Activated CD4-positive, alpha-beta T cell treated with anti-CD3 and anti-CD28 coated beads for 1 hour (primary cell): Measurements from ENCODE around the gene MDM4.
A peak's percentile ranks its signal among the peaks of the same experiment; 100 is the strongest.
"Not testable (repeated sequence)": the region's sequence is repeated elsewhere in the genome, so short reads cannot be mapped to it uniquely, and the experiment has no call there.

Experiments
- DNase-seq: peaks from one replicate; pipeline ENCODE4 v3.0.0-alpha.2; 2020

The MDM4 gene

DNA sequence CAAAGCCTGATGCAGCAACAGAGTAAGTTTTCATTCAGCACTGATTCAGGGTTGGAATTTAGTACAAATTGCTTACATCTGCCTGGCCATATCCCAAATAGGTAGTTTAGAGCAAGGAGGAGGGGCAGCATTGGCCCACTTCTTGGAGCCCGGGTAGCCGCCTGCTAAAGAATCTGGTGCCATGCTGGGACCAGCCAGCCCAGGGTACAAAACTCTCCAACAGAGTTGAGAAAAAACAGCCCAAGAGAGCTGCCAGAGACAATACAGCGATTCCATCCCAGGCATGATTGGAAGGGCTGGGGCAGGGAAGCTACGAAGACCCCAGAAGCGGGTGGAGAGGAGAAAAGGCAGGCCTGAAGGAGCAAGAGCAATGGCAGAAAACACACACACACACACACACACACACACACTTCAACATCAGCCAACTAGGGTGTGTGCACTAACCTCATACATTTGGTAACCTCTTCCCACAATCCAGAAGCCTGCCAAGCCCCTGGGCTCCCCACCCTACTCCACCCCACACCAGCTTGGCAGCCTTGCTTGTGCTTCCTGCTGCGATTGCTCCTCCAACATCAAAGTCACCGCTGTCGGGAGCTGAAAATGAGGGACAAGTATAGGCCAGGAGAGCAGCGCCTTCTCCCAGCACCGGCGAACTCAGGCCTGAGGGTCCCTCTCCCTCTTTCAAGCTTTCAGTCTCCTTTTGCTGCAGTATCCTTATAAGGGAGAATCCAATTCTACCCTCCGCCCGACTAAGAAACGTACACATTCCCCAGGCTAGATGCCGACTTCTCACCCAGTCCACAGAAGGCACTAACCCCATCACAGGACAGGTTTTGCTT lies 22.8 kb upstream of the MDM4 start:
- DNase-seq = no peak

DNA sequence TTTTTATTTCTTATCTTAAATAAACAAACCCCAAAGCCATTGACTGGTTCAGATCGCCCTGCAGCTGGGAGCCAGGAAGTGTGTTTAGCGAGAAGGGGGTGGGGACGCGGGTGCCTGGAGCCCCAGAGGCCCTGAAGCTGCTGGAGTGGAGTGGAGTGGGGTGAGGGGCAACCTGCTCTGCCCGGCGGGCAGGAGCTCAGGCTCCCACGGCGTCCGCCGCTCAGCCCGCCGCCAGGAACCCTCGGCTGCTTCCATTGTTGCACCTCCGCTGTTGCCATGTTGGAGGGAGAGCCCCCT lies 22.3 kb upstream of the MDM4 start:
- peak; percentile 16 for DNase-seq

- DNase-seq = peak; percentile 50
These were observed 21.7 kb upstream of the MDM4 start, which contains the start of gene PIK3C2B for GRCh38 chr1:204494281-204495077. Gene PIK3C2B, minus strand, starts transcription at chr1:204494805. Its CDS starts 25,003 bp downstream, at chr1:204469802.

- no peak for DNase-seq
These were observed 21.0 kb upstream of the MDM4 start for GRCh38 chr1:204495078-204495753.

GRCh38 chr1:204495777-204496176 lies 20.4 kb upstream of the MDM4 start:
- no peak for DNase-seq

GRCh38 chr1:204498981-204499380 lies 17.2 kb upstream of the MDM4 start:
- DNase-seq = no peak

DNA sequence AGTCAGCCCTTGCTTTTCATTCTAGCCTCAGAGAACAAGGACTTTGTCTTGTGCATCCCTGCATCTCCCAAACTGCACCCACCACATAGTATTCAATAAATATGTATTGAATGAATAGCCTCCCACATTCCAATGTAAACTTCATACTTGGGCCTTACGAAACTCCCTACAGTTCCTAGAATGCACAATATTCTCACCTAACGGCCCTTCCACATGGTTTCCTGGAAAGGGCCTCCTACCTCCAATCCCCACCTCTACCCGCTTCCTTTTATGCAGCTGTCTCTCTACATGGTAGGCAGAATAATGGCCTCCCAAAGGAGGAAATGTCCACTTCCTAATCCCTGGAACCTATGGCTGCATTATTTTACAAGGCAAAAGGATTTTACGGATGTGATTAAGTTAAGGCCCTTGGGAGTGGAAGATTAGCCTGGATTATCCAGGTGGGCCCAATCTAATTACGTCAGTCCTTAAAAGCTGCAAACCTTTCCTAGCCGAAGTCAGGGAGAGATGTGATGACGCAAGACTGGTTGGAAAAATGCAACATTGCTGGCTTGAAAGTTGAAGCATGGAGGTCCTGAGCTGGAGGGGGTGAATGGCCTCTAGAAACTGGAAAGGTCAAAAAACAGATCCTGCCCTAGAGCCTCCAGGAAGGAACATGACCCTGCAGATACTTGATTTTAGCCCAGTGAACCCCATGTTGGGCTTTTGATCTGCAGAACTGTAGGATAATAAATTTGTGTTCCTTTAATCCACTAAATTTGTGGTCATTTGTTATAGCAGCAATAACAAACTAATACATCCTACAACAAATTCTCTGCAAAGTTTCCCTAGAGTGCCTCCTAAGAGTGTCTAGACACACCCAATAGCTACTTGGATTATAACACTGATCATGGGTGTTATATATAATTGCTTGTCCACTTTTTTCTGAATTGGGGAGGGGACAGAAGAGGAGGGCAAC lies 16.4 kb upstream of the MDM4 start:
- no peak for DNase-seq

DNA sequence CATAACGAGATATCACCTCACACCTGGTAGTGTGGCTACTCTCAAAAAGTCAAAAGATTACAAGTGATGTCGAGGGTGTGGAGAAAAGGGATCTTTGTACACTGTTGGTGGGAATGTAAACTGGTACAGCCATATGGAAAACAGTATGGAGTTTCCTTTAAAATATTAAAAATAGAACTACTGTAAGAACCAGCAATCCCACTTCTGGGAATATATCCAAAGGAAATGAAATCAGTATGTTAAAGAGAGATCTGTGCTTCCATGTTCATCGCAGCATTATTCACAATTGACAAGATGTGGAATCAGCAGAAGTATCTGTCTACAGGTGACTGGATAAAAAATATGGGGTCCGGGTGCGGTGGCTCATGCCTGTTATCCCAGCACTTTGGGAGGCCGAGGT lies 14.0 kb upstream of the MDM4 start:
- DNase-seq = no peak

DNA sequence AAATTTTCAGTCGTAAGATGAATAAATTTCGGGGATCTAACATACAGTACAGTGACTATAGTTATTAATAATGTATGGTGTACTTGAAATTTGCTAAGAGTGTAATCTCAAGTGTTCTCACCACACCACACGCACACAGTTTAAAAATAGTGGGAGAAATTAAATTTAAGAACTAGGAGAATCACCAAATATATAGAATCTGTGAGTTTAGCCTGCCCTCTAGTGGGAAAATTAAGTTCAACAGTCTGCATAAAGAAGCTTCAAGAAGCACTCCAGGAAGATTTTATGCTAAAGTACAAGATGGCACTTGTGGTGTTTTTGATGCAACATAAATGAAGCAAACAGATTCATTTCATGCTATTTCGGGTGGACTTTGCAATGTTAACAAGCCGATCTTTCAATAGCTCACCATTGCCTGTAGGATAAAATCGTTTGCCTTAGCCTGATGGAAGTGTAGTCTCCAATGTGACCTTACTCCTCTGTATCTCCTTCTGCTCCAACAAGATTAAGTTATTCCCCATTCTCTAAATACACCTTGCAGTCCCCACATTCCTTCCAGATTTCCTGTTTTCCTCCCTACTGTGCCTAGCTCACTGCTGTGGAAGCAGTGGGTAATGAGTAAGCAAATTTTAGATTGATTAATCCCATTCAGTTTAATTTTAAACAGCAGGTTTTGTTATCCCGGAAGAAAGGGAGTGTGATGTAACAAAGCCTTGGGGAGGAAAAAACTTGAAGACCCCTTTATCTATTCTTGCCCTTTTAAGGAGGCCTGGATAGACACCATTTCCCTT lies 12.9 kb upstream of the MDM4 start:
- DNase-seq = no peak

DNA sequence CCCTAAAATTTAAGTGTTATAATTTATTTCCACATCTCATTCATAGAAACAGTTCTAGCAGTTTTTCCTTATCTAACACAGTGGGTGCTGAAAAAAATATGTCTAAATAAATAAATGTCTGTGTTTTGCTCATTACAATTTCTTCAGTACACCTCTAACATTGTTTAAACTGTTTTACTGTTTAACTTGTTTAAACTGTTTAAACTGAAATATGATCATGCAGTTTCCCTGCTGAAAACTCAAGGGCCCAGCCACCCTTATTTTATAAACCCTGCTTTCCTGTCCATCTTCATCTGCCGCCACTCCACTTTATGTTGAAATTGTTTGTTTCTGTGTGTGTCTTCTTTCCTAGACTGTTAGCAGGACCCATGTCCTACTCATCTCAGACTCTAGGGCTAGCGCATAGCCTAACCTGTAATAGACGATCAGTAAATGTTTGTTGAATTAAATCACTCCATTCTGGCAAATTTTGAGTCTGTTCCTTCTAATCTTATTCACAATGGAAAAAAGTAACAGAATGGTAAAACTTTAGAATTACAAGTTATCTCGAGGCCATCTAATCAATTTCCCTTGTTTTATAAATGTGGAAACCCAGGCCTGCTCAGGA lies 12.2 kb upstream of the MDM4 start:
- no peak for DNase-seq

- DNase-seq = no peak
These were observed 10.5 kb upstream of the MDM4 start for GRCh38 chr1:204505674-204506200.

DNA sequence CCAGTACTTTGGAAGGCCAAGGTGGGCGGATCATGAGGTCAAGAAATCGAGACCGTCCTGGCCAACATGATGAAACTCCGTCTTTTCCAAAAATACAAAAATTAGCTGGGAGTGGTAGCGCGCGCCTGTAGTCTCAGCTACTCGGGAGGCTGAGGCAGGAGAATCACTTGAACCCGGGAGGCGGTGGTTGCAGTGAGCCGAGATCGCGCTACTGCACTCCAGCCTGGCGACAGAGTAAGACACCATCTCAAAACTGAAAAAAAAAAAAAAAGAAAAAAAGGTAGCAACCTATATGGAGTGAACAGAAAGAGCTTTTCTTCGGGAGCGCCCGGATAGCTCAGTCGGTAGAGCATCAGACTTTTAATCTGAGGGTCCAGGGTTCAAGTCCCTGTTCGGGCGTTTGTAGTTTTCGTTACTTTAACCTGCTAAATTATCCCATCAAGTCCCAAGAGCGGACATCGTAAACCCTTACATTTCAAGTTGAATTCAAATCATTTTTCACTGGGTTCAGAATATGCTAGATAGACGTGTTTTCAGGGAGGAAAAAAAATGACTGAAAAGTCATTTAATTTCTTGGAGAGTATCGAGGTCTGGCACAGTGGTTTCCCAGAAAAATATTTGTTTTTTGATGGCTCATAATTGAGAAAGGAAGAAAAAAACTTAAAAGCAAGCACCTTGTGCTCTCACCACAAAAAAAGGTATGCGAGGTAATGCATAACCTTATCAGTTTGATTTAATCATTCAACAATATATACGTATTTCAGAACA lies 9.8 kb upstream of the MDM4 start:
- peak; percentile 56 for DNase-seq

DNA sequence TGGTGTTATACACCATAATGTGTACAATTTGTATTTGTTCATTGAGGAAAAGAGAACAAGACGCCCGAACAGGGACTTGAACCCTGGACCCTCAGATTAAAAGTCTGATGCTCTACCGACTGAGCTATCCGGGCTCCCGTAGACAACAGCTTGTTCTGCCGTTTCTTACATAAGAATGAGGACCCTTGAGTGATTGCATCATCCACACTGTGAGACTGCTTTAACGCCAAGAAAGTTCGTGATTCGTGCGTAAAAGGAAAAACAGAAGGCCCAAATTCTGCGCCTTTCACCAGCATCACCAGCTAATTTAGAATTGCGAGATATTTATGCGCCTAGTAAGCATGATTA lies 9.3 kb upstream of the MDM4 start:
- DNase-seq = peak; percentile 87

DNA sequence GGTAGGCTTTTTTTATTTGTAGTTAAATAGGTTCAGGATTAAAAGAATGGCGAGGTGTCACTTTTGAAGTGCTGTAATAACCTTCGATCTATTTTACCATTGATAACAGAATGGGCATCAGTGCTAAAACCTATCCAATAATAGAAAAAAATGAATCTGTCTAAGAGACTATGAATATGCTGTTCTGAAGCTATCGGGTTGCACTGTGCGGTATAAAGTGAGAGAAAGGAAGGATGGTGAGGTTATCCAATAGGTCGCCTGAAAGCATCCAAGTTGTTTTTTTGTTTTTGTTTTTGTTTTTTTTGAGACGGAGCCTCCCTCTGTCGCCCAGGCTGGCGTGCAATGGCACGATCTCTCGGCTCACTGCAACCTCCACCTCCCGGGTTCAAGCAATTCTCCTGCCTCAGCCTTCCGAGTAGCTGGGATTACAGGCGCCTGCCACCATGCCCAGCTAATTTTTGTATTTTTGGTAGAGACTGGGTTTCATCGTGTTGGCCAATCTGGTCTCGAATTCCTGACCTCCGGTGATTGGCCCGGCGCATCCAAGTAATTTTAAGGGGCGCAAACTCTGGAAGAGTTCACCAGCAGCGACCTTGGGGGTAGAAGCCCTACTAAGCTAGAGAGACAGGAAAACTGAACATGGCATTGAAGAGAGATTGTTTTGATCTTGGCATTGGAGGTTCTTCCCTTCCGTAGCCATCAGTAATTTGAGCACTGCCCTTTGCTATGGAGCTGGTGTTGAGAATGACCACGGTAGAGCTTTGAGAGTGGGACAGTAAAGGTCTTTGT lies 8.7 kb upstream of the MDM4 start:
- DNase-seq = no peak

DNA sequence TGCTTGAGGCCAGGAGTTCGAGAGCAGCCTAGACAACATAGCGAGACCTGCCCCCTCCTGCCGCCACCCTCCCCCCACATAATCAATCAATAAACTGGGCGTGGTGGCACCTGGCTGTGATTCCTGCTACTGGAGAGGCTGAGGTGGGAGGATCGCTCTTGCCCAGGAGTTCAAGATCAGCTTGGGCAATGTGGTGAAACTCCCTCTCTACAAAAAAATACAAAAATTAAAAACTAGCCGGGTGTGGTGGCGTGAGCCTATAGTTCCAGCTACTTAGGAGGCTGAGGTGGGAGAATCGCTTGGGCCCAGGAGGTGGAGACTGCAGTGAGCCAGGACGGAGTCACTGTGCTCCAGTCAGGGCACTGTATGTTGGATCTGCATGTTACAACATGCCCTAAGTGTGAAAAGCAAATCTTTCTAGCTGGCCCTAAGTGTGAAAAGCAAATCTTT lies 7.0 kb upstream of the MDM4 start:
- no peak for DNase-seq

- no peak for DNase-seq
These were observed 4.8 kb upstream of the MDM4 start for GRCh38 chr1:204511366-204511765.

DNA sequence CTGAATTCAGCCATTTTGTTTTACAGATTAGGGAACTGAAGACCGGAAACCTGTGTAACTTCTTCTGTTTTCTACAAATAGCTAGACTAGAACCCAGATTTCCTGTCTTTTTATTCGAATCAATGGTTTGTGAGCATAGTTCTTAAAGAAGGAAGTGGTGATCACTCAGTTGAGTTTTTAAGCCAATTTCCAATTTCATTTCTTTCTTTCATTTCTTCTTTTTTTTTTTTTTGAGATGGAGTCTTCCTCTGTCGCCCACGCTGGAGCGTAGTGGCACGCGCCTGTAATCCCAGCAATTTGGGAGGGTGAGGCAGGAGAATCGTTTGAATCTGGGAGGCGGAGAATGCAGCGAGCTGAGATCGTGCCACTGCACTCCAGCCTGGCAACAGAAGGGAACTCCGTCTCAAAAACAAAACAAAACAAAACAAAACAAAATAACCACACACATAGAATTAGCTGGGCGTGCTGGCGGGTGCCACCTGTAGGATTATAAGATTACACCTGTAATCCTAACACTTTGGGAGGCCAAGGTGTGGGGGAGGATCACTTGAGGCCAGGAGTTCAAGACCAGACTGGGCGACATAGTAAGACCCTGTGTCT lies 3.0 kb upstream of the MDM4 start:
- DNase-seq = peak; percentile 28

GRCh38 chr1:204514828-204515227 lies 1.4 kb upstream of the MDM4 start:
- no peak for DNase-seq

DNA sequence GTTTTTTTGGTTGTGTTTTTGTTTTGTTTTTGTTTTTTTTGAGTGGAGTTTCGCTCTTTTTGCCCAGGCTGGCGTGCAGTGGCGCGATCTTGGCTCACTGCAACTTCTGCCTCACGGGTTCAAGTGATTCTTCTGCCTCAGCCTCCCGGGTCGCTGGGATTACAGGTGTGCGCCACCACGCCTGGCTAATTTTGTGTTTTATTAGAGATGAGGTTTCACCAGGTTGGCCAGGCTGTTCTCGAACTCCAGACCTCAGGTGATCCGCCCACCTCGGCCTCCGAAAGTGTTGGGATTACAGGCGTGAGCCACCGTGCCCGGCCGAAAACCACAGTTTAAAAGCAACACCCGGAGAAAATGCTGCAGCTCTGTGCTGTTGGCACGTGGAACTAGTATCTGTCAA lies 1.2 kb downstream of the MDM4 start:
- not testable (repeated sequence) for DNase-seq
